H1 (cell line): ENCODE results near the gene CTXN1. TPM values are rescaled to one million over a fixed set of nuclear protein-coding genes. Genes with fewer than 3 reads are reported as not detected.

ENCODE experiments used
- CTCF ChIA-PET: fragments of 300-600 bp; sonication (Branson Sonifier 250); formaldehyde crosslinking; loops from one replicate; lab custom pipeline; 2021; ENCODE audit not compliant: partially characterized antibody; lab: Charles Lee
- POLR2A ChIA-PET: fragments of 300-600 bp; sonication (Branson Sonifier 250); formaldehyde crosslinking; loops from one replicate; lab custom pipeline; 2021; ENCODE audit warnings: inconsistent platforms; ENCODE audit not compliant: partially characterized antibody; lab: Charles Lee
- DNase-seq, 2 experiments: peaks; one replicate each; pipeline versions ENCODE4 v3.0.0 to v3.0.0-alpha.2; 2010 to 2022; ENCODE audit warnings: low spot score in 2 of 2, low read depth in 1 of 2, mixed read lengths in 1 of 2
- FAIRE-seq: peaks from 2 replicates; lab custom pipeline; 2011; peaks lifted over from hg19 to GRCh38; lab: Jason Lieb, UNC
- H2AFZ ChIP-seq: 2 replicates; pipeline ENCODE4 v1.8.1; 2012; ENCODE audit warnings: low read length, inconsistent platforms
- H2AK5ac ChIP-seq: 2 replicates; pipeline ENCODE4 v1.6.1; 2013; ENCODE audit warnings: low read depth, low read length
- H2BK120ac ChIP-seq: replicated peaks from 2 replicates; pipeline ENCODE3; 2013; ENCODE audit warnings: low read depth, low read length, inconsistent platforms
- H2BK12ac ChIP-seq: 2 replicates; pipeline ENCODE4 v1.6.1; 2013; ENCODE audit warnings: low read depth, low read length
- H2BK15ac ChIP-seq: 2 replicates; pipeline ENCODE4 v1.6.1; 2013; ENCODE audit warnings: low read length
- H2BK20ac ChIP-seq: 2 replicates; pipeline ENCODE4 v1.6.1; 2013; ENCODE audit warnings: low read length
- H2BK5ac ChIP-seq: 2 replicates; pipeline ENCODE4 v1.6.1; 2013; ENCODE audit warnings: low read depth, low read length
- H3K14ac ChIP-seq: 2 replicates; pipeline ENCODE4 v1.6.1; 2013; ENCODE audit warnings: inconsistent platforms; ENCODE audit not compliant: insufficient read length
- H3K18ac ChIP-seq: 2 replicates; pipeline ENCODE4 v1.6.1; 2013; ENCODE audit warnings: low read length; ENCODE audit errors: extremely low read depth
- H3K23ac ChIP-seq: 2 replicates; pipeline ENCODE4 v1.6.1; 2013; ENCODE audit warnings: inconsistent platforms; ENCODE audit not compliant: insufficient read length
- H3K23me2 ChIP-seq: 2 replicates; pipeline ENCODE4 v1.6.1; 2013; ENCODE audit warnings: low read depth, low read length
- H3K27ac ChIP-seq: 2 replicates; pipeline ENCODE4 v1.6.1; 2011; ENCODE audit warnings: low read depth, low read length, inconsistent platforms
- H3K27me3 ChIP-seq, 4 experiments: replicated peaks in 1 of 4; 1 replicate in 1 of 4; 2 replicates in 3 of 4; pipeline versions ENCODE4 v1.6.1 to v1.8.1; 2011 to 2013; ENCODE audit warnings: low read length in 3 of 4, mild to moderate bottlenecking in 3 of 4, inconsistent platforms in 2 of 4, mixed read lengths in 2 of 4, moderate library complexity in 1 of 4; ENCODE audit not compliant: control insufficient read depth in 3 of 4, insufficient read depth in 3 of 4; ENCODE audit errors: extremely low read depth in 1 of 4
- H3K36me3 ChIP-seq, 4 experiments: 2 replicates each; pipeline versions ENCODE4 v1.6.1 to v1.8.1; 2011 to 2013; ENCODE audit warnings: mild to moderate bottlenecking in 4 of 4, low read length in 3 of 4, moderate library complexity in 2 of 4, control low read depth in 1 of 4, inconsistent platforms in 1 of 4; ENCODE audit not compliant: insufficient read depth in 4 of 4, control insufficient read depth in 2 of 4
- H3K4ac ChIP-seq: replicated peaks from 2 replicates; pipeline ENCODE3; 2013; ENCODE audit warnings: low read length, low read depth, mixed read lengths, inconsistent platforms; ENCODE audit not compliant: insufficient read length
- H3K4me1 ChIP-seq, 4 experiments: replicated peaks in 1 of 4; 1 replicate in 1 of 4; 2 replicates in 3 of 4; pipeline versions ENCODE4 v1.6.1 to v1.8.1; 2011 to 2013; ENCODE audit warnings: low read length in 3 of 4, inconsistent platforms in 2 of 4, mixed read lengths in 1 of 4; ENCODE audit not compliant: insufficient read depth in 4 of 4, control insufficient read depth in 3 of 4
- H3K4me2 ChIP-seq, 2 experiments: 2 replicates each; pipeline versions ENCODE4 v1.6.1 to v1.8.1; 2011 to 2013; ENCODE audit warnings: low read depth in 2 of 2, low read length in 2 of 2, control low read depth in 1 of 2, inconsistent platforms in 1 of 2, mild to moderate bottlenecking in 1 of 2; ENCODE audit not compliant: insufficient read depth in 1 of 2
- H3K4me3 ChIP-seq, 4 experiments: fragments of 200-600, 300-600 bp in 1 of 4; sonication (generic), shearing (Covaris generic), sonication (Bioruptor Twin) in 1 of 4; 2 replicates each; pipeline versions ENCODE4 v1.5.1 to v1.8.1; 2011 to 2016; ENCODE audit warnings: low read length in 4 of 4, low read depth in 3 of 4, control low read depth in 2 of 4, inconsistent platforms in 2 of 4, mild to moderate bottlenecking in 2 of 4, mixed read lengths in 1 of 4, moderate library complexity in 1 of 4; ENCODE audit not compliant: insufficient read depth in 2 of 4; ENCODE audit errors: extremely low read depth in 1 of 4
- H3K56ac ChIP-seq: replicated peaks from 2 replicates; pipeline ENCODE3; 2013; ENCODE audit warnings: low read depth, mild to moderate bottlenecking, mixed read lengths, low read length, inconsistent platforms; ENCODE audit not compliant: insufficient read length
- H3K79me1 ChIP-seq: 2 replicates; pipeline ENCODE4 v1.6.1; 2013; ENCODE audit warnings: low read depth, low read length, control low read depth
- H3K79me2 ChIP-seq, 2 experiments: 2 replicates each; pipeline versions ENCODE4 v1.6.1 to v1.8.1; 2012 to 2013; ENCODE audit warnings: low read length in 2 of 2, mild to moderate bottlenecking in 2 of 2, inconsistent platforms in 1 of 2; ENCODE audit not compliant: insufficient read depth in 2 of 2, control insufficient read depth in 1 of 2
- H3K9ac ChIP-seq, 4 experiments: replicated peaks in 1 of 4; 1 replicate in 1 of 4; 2 replicates in 3 of 4; pipeline versions ENCODE4 v1.6.1 to v1.8.1; 2011 to 2013; ENCODE audit warnings: low read depth in 3 of 4, low read length in 3 of 4, control low read depth in 2 of 4, mild to moderate bottlenecking in 2 of 4, moderate library complexity in 2 of 4, inconsistent platforms in 1 of 4; ENCODE audit errors: extremely low read depth in 1 of 4
- H3K9me3 ChIP-seq, 2 experiments: 2 replicates each; pipeline versions ENCODE4 v1.6.1 to v1.8.1; 2012 to 2013; ENCODE audit warnings: mild to moderate bottlenecking in 2 of 2, moderate library complexity in 2 of 2, control low read depth in 1 of 2, inconsistent platforms in 1 of 2, low read depth in 1 of 2, low read length in 1 of 2, mixed read lengths in 1 of 2; ENCODE audit not compliant: insufficient read depth in 2 of 2
- H4K20me1 ChIP-seq, 2 experiments: replicated peaks in 1 of 2; 2 replicates each; pipeline versions ENCODE3 to v1.8.1; 2011 to 2013; ENCODE audit warnings: inconsistent platforms in 2 of 2, low read length in 2 of 2, mild to moderate bottlenecking in 1 of 2; ENCODE audit not compliant: insufficient read depth in 2 of 2, control insufficient read depth in 1 of 2
- H4K5ac ChIP-seq: 2 replicates; pipeline ENCODE4 v1.6.1; 2013; ENCODE audit warnings: low read length, low read depth, mixed read lengths, inconsistent platforms; ENCODE audit not compliant: insufficient read length
- H4K8ac ChIP-seq: 2 replicates; pipeline ENCODE4 v1.8.0; 2013; ENCODE audit warnings: mild to moderate bottlenecking, moderate library complexity, low read length, inconsistent platforms; ENCODE audit not compliant: insufficient read depth; ENCODE audit errors: extremely low read depth
- H4K91ac ChIP-seq: replicated peaks from 2 replicates; pipeline ENCODE3; 2013; ENCODE audit warnings: low read length, mixed read lengths, inconsistent platforms; ENCODE audit not compliant: insufficient read length
- ASH2L ChIP-seq: fragments of 200-600, 300-600 bp; sonication (generic); IDR thresholded peaks from one replicate; pipeline ENCODE4 v1.7.1; 2017; ENCODE audit warnings: low read length
- CEBPB ChIP-seq: IDR thresholded peaks from 2 replicates; pipeline ENCODE4 v1.6.1; 2012; ENCODE audit warnings: low read depth, low read length
- CHD1 ChIP-seq: IDR thresholded peaks from 2 replicates; pipeline ENCODE4 v1.6.1; 2012; ENCODE audit warnings: low read depth, low read length, improper control_type of control experiment
- HDAC6 ChIP-seq: IDR thresholded peaks from one replicate; pipeline ENCODE4 v1.7.1; 2012; ENCODE audit warnings: low read depth, mild to moderate bottlenecking, inconsistent platforms, low read length, moderate library complexity
- MAFK ChIP-seq: IDR thresholded peaks from 2 replicates; pipeline ENCODE4 v1.6.1; 2012; ENCODE audit warnings: low read depth, mild to moderate bottlenecking, improper control_type of control experiment, low read length
- PHF8 ChIP-seq: fragments of 200-600 bp; sonication (generic); conservative IDR thresholded peaks from 2 replicates; pipeline ENCODE4 v1.7.1; 2012; ENCODE audit warnings: low read depth, mild to moderate bottlenecking, inconsistent platforms, low read length, moderate library complexity
- RNF2 ChIP-seq: fragments of 200-900, 300-1000 bp; sonication (generic); IDR thresholded peaks from 2 replicates; pipeline ENCODE4 v1.7.1; 2016; ENCODE audit warnings: borderline replicate concordance, low read depth, mild to moderate bottlenecking, antibody characterized with exemption, low read length; ENCODE audit not compliant: poor library complexity, severe bottlenecking; ENCODE audit errors: missing control alignments
- SIRT6 ChIP-seq: IDR thresholded peaks from one replicate; pipeline ENCODE4 v1.7.1; 2012; ENCODE audit warnings: low read length, inconsistent platforms
- SP1 ChIP-seq: IDR thresholded peaks from 2 replicates; pipeline ENCODE4 v1.6.1; 2011; ENCODE audit warnings: low read depth, low read length
- TEAD4 ChIP-seq: IDR thresholded peaks from 2 replicates; pipeline ENCODE4 v1.6.1; 2012; ENCODE audit warnings: low read depth, low read length, inconsistent platforms, mixed read lengths
- ZNF274 ChIP-seq: IDR thresholded peaks from 2 replicates; pipeline ENCODE4 v1.7.0; 2012; ENCODE audit warnings: low read length, borderline replicate concordance; ENCODE audit errors: extremely low read depth
- WGBS, 2 experiments: shearing (Covaris generic) in 1 of 2; methylation state at CpG; one replicate each; pipeline versions ENCODE4 v1.1.6 to v1.1.7; 2013 to 2015; ENCODE audit warnings: low lambda C conversion rate in 2 of 2, mixed read lengths in 2 of 2, inconsistent platforms in 1 of 2, low coverage in 1 of 2, missing lambda C conversion rate in 1 of 2; ENCODE audit not compliant: insufficient replicate concordance in 2 of 2, insufficient coverage in 1 of 2, insufficient read length in 1 of 2; ENCODE audit errors: extremely low coverage in 1 of 2, missing lambda C conversion rate in 1 of 2; 5-methylcytosine and 5-hydroxymethylcytosine counted together
- polyA plus RNA-seq, 7 experiments: library from polyadenylated mRNA; depleted of rRNA in 3 of 7; stranded (reverse) in 5 of 7; unstranded in 2 of 7; fragments of >200 nt in 5 of 7; fragments of 200-250 nt in 2 of 7; gene quantifications; 1 replicate in 5 of 7; 2 replicates in 1 of 7; 4 replicates in 1 of 7; pipeline versions ENCODE4 v1.2.1 to v1.2.3, GENCODE V29; 2011 to 2013; ENCODE audit warnings: missing spikeins in 2 of 7, mixed read lengths in 2 of 7
- total RNA-seq: library from RNA; stranded (reverse); fragmentation: NEBNext Ultra II Directional; extraction: Animal tissue kit (Norgen Biotek cat#: 25700); gene quantifications from 2 replicates; pipeline ENCODE4 v1.2.1, GENCODE V29; 2021
- TF ChIP-seq, protein P1 (sequence below): IDR thresholded peaks from 2 replicates; pipeline ENCODE4 v1.6.1; 2012; ENCODE audit warnings: inconsistent platforms
- TF ChIP-seq, protein P2 (sequence below): IDR thresholded peaks from 2 replicates; pipeline ENCODE4 v1.6.1; 2011; ENCODE audit warnings: low read depth, mild to moderate bottlenecking, low read length; ENCODE audit not compliant: insufficient read depth

Gene CTXN1
- total and polyA plus RNA-seq, 2 of the 8 experiments (the other 6 are each of a cell fraction or from before 2014, with no cell fraction given) = 16.4 to 58.0 TPM

DNA sequence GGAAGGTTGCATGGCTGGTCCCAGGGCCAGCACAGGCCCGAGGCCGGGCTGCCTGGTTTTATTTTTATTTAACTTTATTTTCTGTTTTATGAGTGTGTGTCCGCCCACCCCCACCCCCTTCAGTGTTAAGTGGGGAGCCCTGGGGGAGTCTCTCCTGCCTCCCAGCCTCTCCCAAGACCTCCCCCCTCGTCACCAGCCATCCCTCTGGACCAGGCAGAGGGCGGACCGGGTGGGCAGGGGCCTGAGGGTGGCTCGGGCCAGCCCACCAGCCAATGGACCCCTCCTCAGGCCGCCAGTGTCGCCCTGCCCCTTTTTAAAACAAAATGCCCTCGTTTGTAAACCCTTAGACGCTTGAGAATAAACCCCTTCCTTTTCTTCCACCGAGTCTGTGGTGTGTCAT is 11.8 kb downstream of the CTXN1 start:
- H3K4me3 ChIP-seq = no peak overlapping the region
- no peak for TF ChIP-seq SIRT6
- TF ChIP-seq ASH2L = no peak
- no peak for TF ChIP-seq PHF8
- TF ChIP-seq TEAD4 = no peak
- TF ChIP-seq CHD1 = no peak
- no peak for TF ChIP-seq SP1
- TF ChIP-seq, protein P1, sequence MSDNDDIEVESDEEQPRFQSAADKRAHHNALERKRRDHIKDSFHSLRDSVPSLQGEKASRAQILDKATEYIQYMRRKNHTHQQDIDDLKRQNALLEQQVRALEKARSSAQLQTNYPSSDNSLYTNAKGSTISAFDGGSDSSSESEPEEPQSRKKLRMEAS = no peak
- TF ChIP-seq MAFK = no peak
- TF ChIP-seq, protein P2, sequence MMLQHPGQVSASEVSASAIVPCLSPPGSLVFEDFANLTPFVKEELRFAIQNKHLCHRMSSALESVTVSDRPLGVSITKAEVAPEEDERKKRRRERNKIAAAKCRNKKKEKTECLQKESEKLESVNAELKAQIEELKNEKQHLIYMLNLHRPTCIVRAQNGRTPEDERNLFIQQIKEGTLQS = no peak
- TF ChIP-seq ZNF274 = no peak
- no peak for TF ChIP-seq HDAC6
- no peak for TF ChIP-seq CEBPB
- TF ChIP-seq RNF2 = no peak

More for the DNA sequence above, 11.8 kb downstream of the CTXN1 start:
- Histone ChIP-seq H3K56ac (no peak overlapping the region), H3K4ac (no peak overlapping the region), H3K27ac (no peak overlapping the region), H3K14ac (no peak overlapping the region), H2BK20ac (no peak overlapping the region), H4K5ac (no peak overlapping the region), H3K36me3 (peaks cover 5 to 30% (median 16%) of the 10 kb centered on the region in 4 experiments; a peak in 4 of 8 replicates), H2BK15ac (no peak overlapping the region), H2BK5ac (no peak overlapping the region), H3K18ac (no peak overlapping the region), H3K4me1 (peaks cover 0 to 9% (median 8%) of the 10 kb centered on the region in 4 experiments; a peak in 5 of 7 replicates), H3K9ac (no peak overlapping the region), H2BK12ac (no peak overlapping the region), H3K9me3 (no peaks in the 10 kb centered on the region), H3K79me1 (0 out of 2 replicates have a peak, but pooled peaks cover 2% of the 10 kb centered on the region), H4K91ac (no peak overlapping the region), H4K20me1 (peaks cover 2 to 10% of the 10 kb centered on the region in 2 experiments), H3K23ac (no peak overlapping the region), H3K27me3 (peaks cover 17 to 45% (median 39%) of the 10 kb centered on the region in 4 experiments; a peak in 6 of 7 replicates), H3K4me2 (no peak overlapping the region), H3K23me2 (peaks cover 13% of the 10 kb centered on the region; the same call in 1 of the 2 replicates), H2AFZ (no peak overlapping the region), H4K8ac (no peak overlapping the region), H3K79me2 (no peaks in the 10 kb centered on the region), H2BK120ac (no peak overlapping the region), H2AK5ac (no peak overlapping the region)
- WGBS, 2 experiments = 71% methylated on average over 7 of the region's 12 CpGs; no CpG with 5 or more reads in 1 of the 2 experiments
- ChIA-PET CTCF (interaction anchor here (1.0 to 2.1 kb wide), 5 partner anchors 13 to 61 kb away, joined by 4 to 9 read pairs (median 5); no protein-coding TSS in a partner anchor), POLR2A (interaction anchor here (0.8 to 10.6 kb wide), 6 partner anchors 12 to 49 kb away, joined by 3 to 106 read pairs (median 8); partner anchors contain the start of genes CTXN1 and MAP2K7)
- FAIRE-seq = no peak
- no peak for DNase-seq
